HUES48 (cell line): Measurements from ENCODE around the gene GPRC5C.

ENCODE experiments used
- H3K27ac ChIP-seq: one replicate; pipeline ENCODE4 v1.7.0; 2013; ENCODE audit warnings: low read depth, low read length, inconsistent platforms
- H3K27me3 ChIP-seq: 2 replicates; pipeline ENCODE4 v1.6.1; 2013; ENCODE audit warnings: mild to moderate bottlenecking, low read length; ENCODE audit not compliant: control insufficient read depth, insufficient read depth
- H3K36me3 ChIP-seq: 2 replicates; pipeline ENCODE4 v1.6.1; 2013; ENCODE audit warnings: low read length; ENCODE audit not compliant: control insufficient read depth, insufficient read depth
- H3K4me1 ChIP-seq: 2 replicates; pipeline ENCODE4 v1.6.1; 2013; ENCODE audit warnings: mild to moderate bottlenecking, low read length; ENCODE audit not compliant: control insufficient read depth, insufficient read depth
- H3K4me3 ChIP-seq: 2 replicates; pipeline ENCODE4 v1.5.1; 2013; ENCODE audit warnings: mild to moderate bottlenecking, low read depth, low read length
- H3K9ac ChIP-seq: 2 replicates; pipeline ENCODE4 v1.6.1; 2013; ENCODE audit warnings: mild to moderate bottlenecking, low read depth, low read length, moderate library complexity
- H3K9me3 ChIP-seq: 2 replicates; pipeline ENCODE4 v1.6.1; 2013; ENCODE audit warnings: low read length; ENCODE audit not compliant: control insufficient read depth, insufficient read depth

GPRC5C gene

GRCh38 chr17:74464730-74465377 lies 33.0 kb downstream of the GPRC5C start:
- peaks cover 6% of the 10 kb centered on the region for H3K4me1 ChIP-seq
- no peak overlapping the region for H3K27ac ChIP-seq
- no peaks in the 10 kb centered on the region for H3K36me3 ChIP-seq
- H3K4me3 ChIP-seq = no peak overlapping the region
- no peaks in the 10 kb centered on the region for H3K9me3 ChIP-seq
- no peak overlapping the region for H3K9ac ChIP-seq
- peaks cover 19% of the 10 kb centered on the region for H3K27me3 ChIP-seq

- no peaks in the 10 kb centered on the region for H3K36me3 ChIP-seq
- no peak overlapping the region for H3K27ac ChIP-seq
- peaks cover 6% of the 10 kb centered on the region for H3K4me1 ChIP-seq
- no peak overlapping the region for H3K9ac ChIP-seq
- H3K27me3 ChIP-seq = peaks cover 19% of the 10 kb centered on the region
- H3K9me3 ChIP-seq = no peaks in the 10 kb centered on the region
- H3K4me3 ChIP-seq = no peak overlapping the region
These were observed 33.7 kb downstream of the GPRC5C start for GRCh38 chr17:74465378-74466110.

- Histone ChIP-seq H3K9ac (no peak within 1 kb of the TSS), H3K4me1 (peaks cover 6% of the 10 kb centered on the region), H3K27ac (no peak within 1 kb of the TSS), H3K9me3 (no peaks in the 10 kb centered on the region), H3K36me3 (no peaks in the 10 kb centered on the region), H3K4me3 (peak within 1 kb of the TSS; percentile 50), H3K27me3 (peaks cover 19% of the 10 kb centered on the region)
These were observed 34.4 kb downstream of the GPRC5C start, which contains the start of gene CD300A for GRCh38 chr17:74466111-74466827. CD300A (plus strand) TSS chr17:74466634; CDS start chr17:74466704, 70 bp downstream.

GRCh38 chr17:74466828-74467184 lies 34.9 kb downstream of the GPRC5C start:
- Histone ChIP-seq H3K27me3 (peaks cover 19% of the 10 kb centered on the region), H3K9me3 (no peaks in the 10 kb centered on the region), H3K27ac (no peak overlapping the region), H3K4me1 (peaks cover 6% of the 10 kb centered on the region), H3K9ac (no peak overlapping the region), H3K4me3 (peak overlapping the region; percentile 50), H3K36me3 (no peaks in the 10 kb centered on the region)

GRCh38 chr17:74467221-74467951 lies 35.5 kb downstream of the GPRC5C start:
- Histone ChIP-seq H3K4me1 (peaks cover 6% of the 10 kb centered on the region), H3K27me3 (peaks cover 19% of the 10 kb centered on the region), H3K27ac (no peak overlapping the region), H3K4me3 (no peak overlapping the region; the same call in 1 of the 2 replicates), H3K36me3 (no peaks in the 10 kb centered on the region), H3K9ac (no peak overlapping the region), H3K9me3 (no peaks in the 10 kb centered on the region)

GRCh38 chr17:74471341-74471740 lies 39.5 kb downstream of the GPRC5C start:
- H3K27me3 ChIP-seq = peaks cover 13% of the 10 kb centered on the region
- no peak overlapping the region for H3K9ac ChIP-seq
- H3K27ac ChIP-seq = no peak overlapping the region
- H3K36me3 ChIP-seq = no peaks in the 10 kb centered on the region
- peaks cover 6% of the 10 kb centered on the region for H3K4me1 ChIP-seq
- peaks cover 11% of the 10 kb centered on the region; the same call in 1 of the 2 replicates for H3K9me3 ChIP-seq
- no peak overlapping the region for H3K4me3 ChIP-seq

GRCh38 chr17:74472890-74473289 lies 41.0 kb downstream of the GPRC5C start:
- Histone ChIP-seq H3K27me3 (no peaks in the 10 kb centered on the region), H3K36me3 (no peaks in the 10 kb centered on the region), H3K27ac (no peak overlapping the region), H3K4me3 (no peak overlapping the region), H3K9me3 (peaks cover 11% of the 10 kb centered on the region; the same call in 1 of the 2 replicates), H3K9ac (no peak overlapping the region), H3K4me1 (no peaks in the 10 kb centered on the region)

- Histone ChIP-seq H3K27ac (no peak overlapping the region), H3K4me1 (no peaks in the 10 kb centered on the region), H3K4me3 (no peak overlapping the region), H3K36me3 (no peaks in the 10 kb centered on the region), H3K9ac (no peak overlapping the region), H3K9me3 (peaks cover 11% of the 10 kb centered on the region; the same call in 1 of the 2 replicates), H3K27me3 (no peaks in the 10 kb centered on the region)
These were observed 41.4 kb downstream of the GPRC5C start for GRCh38 chr17:74473294-74473693.

- no peak overlapping the region for H3K9ac ChIP-seq
- no peaks in the 10 kb centered on the region for H3K27me3 ChIP-seq
- H3K27ac ChIP-seq = no peak overlapping the region
- H3K36me3 ChIP-seq = no peaks in the 10 kb centered on the region
- H3K4me3 ChIP-seq = no peak overlapping the region
- no peaks in the 10 kb centered on the region for H3K4me1 ChIP-seq
- H3K9me3 ChIP-seq = peaks cover 11% of the 10 kb centered on the region; the same call in 1 of the 2 replicates
These were observed 42.3 kb downstream of the GPRC5C start for GRCh38 chr17:74474043-74474792.

GRCh38 chr17:74475189-74475588 lies 43.3 kb downstream of the GPRC5C start:
- Histone ChIP-seq H3K27ac (no peak overlapping the region), H3K4me1 (no peaks in the 10 kb centered on the region), H3K4me3 (no peak overlapping the region), H3K9ac (no peak overlapping the region), H3K36me3 (no peaks in the 10 kb centered on the region), H3K27me3 (no peaks in the 10 kb centered on the region), H3K9me3 (peaks cover 11% of the 10 kb centered on the region; the same call in 1 of the 2 replicates)
